NCI-H2171 treated with DMSO at 0.1 percent for 48 hours (cell line): ENCODE results near the gene PUM1.
"Not testable (repeated sequence)": the region's sequence is repeated elsewhere in the genome, so short reads cannot be mapped to it uniquely, and the experiment has no call there.

Experiments used
- DNase-seq: peaks from one replicate; lab custom pipeline; 2025; lab: John Stamatoyannopoulos, UW

PUM1 gene, protein sequence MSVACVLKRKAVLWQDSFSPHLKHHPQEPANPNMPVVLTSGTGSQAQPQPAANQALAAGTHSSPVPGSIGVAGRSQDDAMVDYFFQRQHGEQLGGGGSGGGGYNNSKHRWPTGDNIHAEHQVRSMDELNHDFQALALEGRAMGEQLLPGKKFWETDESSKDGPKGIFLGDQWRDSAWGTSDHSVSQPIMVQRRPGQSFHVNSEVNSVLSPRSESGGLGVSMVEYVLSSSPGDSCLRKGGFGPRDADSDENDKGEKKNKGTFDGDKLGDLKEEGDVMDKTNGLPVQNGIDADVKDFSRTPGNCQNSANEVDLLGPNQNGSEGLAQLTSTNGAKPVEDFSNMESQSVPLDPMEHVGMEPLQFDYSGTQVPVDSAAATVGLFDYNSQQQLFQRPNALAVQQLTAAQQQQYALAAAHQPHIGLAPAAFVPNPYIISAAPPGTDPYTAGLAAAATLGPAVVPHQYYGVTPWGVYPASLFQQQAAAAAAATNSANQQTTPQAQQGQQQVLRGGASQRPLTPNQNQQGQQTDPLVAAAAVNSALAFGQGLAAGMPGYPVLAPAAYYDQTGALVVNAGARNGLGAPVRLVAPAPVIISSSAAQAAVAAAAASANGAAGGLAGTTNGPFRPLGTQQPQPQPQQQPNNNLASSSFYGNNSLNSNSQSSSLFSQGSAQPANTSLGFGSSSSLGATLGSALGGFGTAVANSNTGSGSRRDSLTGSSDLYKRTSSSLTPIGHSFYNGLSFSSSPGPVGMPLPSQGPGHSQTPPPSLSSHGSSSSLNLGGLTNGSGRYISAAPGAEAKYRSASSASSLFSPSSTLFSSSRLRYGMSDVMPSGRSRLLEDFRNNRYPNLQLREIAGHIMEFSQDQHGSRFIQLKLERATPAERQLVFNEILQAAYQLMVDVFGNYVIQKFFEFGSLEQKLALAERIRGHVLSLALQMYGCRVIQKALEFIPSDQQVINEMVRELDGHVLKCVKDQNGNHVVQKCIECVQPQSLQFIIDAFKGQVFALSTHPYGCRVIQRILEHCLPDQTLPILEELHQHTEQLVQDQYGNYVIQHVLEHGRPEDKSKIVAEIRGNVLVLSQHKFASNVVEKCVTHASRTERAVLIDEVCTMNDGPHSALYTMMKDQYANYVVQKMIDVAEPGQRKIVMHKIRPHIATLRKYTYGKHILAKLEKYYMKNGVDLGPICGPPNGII

GRCh38 chr1:31065310-31066217 lies at the start of gene PUM1:
PUM1 (minus strand) TSS chr1:31065717; CDS start chr1:31059566, 6,151 bp downstream.
- peak; percentile 99 for DNase-seq

DNA sequence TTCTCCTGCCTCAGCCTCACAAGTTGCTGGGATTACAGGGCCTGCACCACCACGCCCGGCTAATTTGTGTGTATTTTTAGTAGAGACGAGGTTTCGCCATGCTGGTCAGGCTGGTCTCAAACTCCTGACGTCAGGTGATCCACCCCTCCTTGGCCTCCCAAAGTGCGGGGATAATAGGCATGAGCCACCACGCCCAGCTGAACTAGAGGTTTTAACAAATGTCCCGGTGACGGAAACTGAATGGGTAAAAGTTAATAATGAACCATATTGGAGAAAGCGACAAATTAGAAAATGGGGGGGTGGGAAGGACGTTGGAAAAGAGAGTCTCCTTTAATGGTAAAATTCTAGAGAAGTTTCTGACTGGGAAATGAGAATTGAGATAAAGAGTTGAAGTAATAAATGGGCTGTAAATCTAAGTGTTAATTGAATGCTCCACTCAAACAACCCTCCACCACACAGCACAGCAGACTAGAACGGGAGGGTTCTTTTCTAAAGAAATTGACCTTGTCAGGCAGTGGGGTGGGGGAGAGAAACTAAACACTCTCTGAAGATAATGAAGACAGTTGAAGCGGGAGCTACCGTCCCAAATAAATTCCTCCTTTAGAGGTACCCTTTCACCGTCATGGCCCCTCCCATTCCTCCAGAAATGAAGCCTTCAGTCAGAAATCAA lies 46.9 kb upstream of the PUM1 start:
- DNase-seq, result no peak

GRCh38 chr1:31111290-31111951 lies 45.9 kb upstream of the PUM1 start:
- no peak for DNase-seq

GRCh38 chr1:31110846-31111245 lies 45.3 kb upstream of the PUM1 start:
- no peak for DNase-seq

DNA sequence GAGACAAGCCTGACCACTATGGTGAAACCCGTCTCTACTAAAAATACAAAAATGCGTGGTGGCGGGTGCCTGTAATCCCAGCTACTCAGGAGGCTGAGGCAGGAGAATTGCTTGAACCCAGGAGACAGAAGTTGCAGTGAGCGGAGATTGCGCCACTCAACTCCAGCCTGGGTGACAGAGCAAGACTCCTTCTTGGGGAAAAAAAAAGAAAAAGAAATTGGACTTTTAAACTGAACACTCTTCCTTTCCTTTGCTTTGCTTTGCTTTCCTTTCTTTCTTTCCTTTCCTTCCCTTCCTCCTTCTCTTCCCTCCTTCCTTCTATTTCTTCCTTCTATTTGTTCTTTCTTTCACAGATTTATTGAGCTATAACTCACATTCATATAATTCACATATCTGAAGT lies 43.3 kb upstream of the PUM1 start:
- no peak for DNase-seq

- no peak for DNase-seq
These were observed 40.1 kb upstream of the PUM1 start for GRCh38 chr1:31105646-31106045.

DNA sequence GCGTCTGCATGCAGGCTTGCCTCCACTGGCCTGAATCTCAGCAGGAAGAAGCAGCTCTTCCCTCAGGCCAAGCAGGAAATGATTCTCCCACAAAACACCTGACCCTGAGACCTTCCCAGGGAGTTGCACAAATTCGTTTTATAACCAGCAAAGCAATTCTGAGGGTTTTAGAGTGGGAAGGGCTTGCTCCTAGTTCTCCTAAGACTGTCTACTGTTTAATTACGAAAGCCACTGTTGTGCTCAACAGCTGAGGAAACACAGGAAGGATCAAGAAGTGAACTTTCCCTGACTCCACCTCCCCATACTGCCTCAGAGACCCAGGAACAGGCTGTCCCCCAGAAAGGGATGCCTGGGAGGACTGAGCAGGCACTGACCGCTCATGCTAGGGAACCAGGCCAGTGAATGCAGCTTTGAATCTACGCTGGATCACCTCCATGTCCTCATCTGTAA lies 37.0 kb upstream of the PUM1 start:
- no peak for DNase-seq

DNA sequence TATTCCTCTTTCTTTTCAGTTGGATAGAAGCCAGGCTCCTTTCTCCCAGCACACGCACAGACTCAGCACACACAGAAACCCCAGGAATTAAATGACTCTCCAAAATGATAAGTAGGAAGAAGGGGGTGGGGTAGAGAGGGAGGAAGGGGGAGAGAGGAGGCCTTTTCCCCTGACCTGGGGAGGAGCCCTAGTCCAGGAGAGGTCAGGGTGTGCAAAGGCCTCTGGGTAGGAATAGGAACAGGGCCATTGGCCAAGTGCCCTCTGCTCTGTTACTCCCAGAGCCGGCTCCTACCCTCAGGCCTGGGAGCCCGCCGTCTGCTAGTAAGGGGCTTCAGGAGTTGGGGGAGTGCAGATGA lies 35.6 kb upstream of the PUM1 start:
- DNase-seq, result no peak

- no peak for DNase-seq
These were observed 33.9 kb upstream of the PUM1 start for GRCh38 chr1:31099293-31100032.

- DNase-seq, result no peak
These were observed 30.5 kb upstream of the PUM1 start for GRCh38 chr1:31095985-31096384.

- DNase-seq, result no peak
These were observed 29.9 kb upstream of the PUM1 start for GRCh38 chr1:31095298-31095981.

GRCh38 chr1:31088081-31088480 lies 22.6 kb upstream of the PUM1 start:
- not testable (repeated sequence) for DNase-seq

GRCh38 chr1:31084782-31085569 lies 19.5 kb upstream of the PUM1 start:
- no peak for DNase-seq

DNA sequence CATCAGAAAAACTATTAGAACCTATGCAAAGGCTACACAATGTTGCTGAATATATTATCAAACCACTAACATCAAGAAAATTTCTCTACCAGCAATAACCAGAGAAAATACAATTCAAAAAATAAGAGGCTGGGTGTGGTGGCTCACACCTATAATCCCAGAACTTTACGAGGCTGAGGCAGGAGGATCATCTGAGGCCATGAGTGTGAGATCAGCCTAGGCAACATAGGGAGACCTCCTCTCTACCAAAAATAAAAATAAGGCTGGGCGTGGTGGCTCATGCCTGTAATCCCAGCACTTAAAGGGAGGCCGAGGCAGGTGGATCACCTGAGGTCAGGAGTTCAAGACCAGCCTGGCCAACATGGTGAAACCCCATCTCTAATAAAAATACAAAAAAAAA lies 16.9 kb upstream of the PUM1 start:
- no peak for DNase-seq

DNA sequence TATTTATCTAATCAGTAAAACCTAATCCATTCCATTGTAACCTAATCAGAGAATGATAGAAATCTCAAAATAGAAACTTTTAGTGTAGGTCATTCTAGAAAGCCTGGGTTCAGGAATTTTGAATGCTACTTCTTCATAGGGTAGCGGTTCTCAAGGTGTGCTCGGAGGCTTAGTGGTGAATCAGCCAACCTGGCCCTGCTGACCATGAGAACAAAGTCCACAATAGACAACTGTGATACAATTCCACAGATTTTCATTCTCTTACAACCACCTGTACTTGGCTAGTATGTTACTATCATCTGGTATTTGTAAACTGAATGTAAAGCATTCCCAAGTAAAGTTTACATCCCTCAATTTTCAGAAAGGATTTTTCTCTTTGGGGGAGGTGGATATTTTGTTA lies 7.5 kb upstream of the PUM1 start:
- DNase-seq, result no peak

- no peak for DNase-seq
These were observed 6.8 kb upstream of the PUM1 start for GRCh38 chr1:31072304-31072746.

DNA sequence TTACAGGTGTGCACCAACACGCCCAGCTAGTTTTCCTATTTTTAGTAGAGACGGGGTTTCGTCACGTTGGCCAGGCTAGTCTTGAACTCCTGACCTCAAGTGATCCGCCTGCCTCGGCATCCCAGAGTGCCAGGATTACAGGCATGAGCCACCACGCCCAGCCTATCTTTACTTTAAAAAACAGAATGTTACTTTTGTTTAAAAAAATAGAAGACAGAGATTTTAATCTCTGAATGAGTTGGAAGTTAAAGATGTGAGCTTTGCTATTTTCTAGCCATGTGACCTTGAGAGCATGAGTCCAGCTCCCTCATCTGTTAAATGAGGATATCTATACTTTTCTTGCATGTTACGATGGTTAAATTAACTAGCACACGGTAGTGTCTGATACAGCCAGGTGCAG lies 3.9 kb upstream of the PUM1 start:
- no peak for DNase-seq

DNA sequence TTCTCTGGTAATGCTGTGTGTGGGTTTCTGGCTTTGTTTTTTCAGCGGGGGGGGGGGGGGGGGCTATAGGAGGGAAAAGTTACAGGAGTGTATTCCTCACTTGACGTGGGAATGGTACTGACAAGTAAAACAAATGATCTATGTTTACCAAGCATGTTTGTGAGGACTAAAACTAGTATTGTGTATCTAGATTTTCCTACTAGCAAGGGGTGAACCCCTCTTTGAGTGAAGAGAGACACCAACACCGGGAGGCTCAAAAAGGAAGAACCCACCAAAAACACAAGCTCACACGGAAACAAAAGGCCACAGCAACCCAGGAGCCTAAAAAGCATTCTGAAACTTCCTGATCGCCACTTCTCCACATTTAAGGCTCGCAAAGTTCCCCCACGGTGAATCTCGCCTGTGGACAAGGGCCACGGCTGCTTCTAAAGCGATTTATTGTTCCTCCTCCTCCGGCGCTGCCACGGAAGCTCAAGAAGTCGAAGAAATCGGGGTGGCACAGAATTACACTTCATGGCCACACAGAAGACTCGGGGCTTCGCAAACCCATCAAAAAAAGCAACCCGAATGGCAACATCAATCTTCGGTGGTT lies 703 bp downstream of the PUM1 start:
- DNase-seq, result peak; percentile 62
